ENCODE data around the gene AHSA1. TPM values are rescaled to one million over a fixed set of nuclear protein-coding genes. Genes with fewer than 3 reads are reported as not detected.

The AHSA1 gene
- total and polyA plus RNA-seq, 10 of the 15 experiments (the other 5 are each of a cell fraction or from before 2014, with no cell fraction given): 51.8 to 295 (median 201) TPM

- Histone ChIP-seq H3K4me2 (ENCODE audit: control insufficient read depth, insufficient read depth) (no peak overlapping the region), H2AFZ (ENCODE audit: control insufficient read depth, low read depth, low read length) (no peak overlapping the region), H3K79me2 (ENCODE audit: control insufficient read depth, insufficient read depth, low read length) (no peaks in the 10 kb centered on the region), H3K4me3 (no peak overlapping the region), H3K9ac (ENCODE audit: control insufficient read depth, insufficient read depth, low read length) (no peak overlapping the region), H4K20me1 (ENCODE audit: control insufficient read depth, insufficient read depth) (no peaks in the 10 kb centered on the region), H3K27ac (ENCODE audit: control insufficient read depth, insufficient read depth) (no peak overlapping the region), H3K4me1 (ENCODE audit: control insufficient read depth, insufficient read depth, low read length) (no peaks in the 10 kb centered on the region), H3K27me3 (replicated peaks in 1 of 2; ENCODE audit: control insufficient read depth in 2 of 2, insufficient read depth in 2 of 2, low read length in 1 of 2) (no peaks in the 10 kb centered on the region), H3K36me3 (ENCODE audit: control insufficient read depth in 2 of 2, insufficient read depth in 2 of 2, low read length in 1 of 2) (peaks cover 9 to 22% of the 10 kb centered on the region in 2 experiments; a peak in 3 of 4 replicates), H3K9me3 (replicated peaks; ENCODE audit: control insufficient read depth, insufficient read depth, low read length) (no peaks in the 10 kb centered on the region)
- TF ChIP-seq POLR2A (IDR thresholded peaks at IDR 0.05; ENCODE audit: low read depth, low read length) (0 out of 2 replicates have a peak, but pooled peaks have one; percentile 18), MXI1 (IDR thresholded peaks at IDR 0.05; ENCODE audit: low read depth, low read length) (no peak), IKZF2 (IDR thresholded peaks at IDR 0.05) (no peak), SP1 (IDR thresholded peaks at IDR 0.05; ENCODE audit: low read depth, low read length) (no peak), ZZZ3 (IDR thresholded peaks at IDR 0.05; ENCODE audit: control insufficient read depth, insufficient read length, low read depth) (no peak), SPI1 (IDR thresholded peaks at IDR 0.05; ENCODE audit: borderline replicate concordance, insufficient read depth, low read depth, low read length) (no peak), NFXL1 (IDR thresholded peaks at IDR 0.05; ENCODE audit: borderline replicate concordance) (no peak), RUNX3 (IDR thresholded peaks at IDR 0.05; ENCODE audit: low read length) (no peak)
- no TSS peak for BruUV-seq (replicated peaks)
- no peak for ATAC-seq
- no peak for FAIRE-seq
- no peak for DNase-seq (ENCODE audit: low read depth, low spot score)
- in situ Hi-C loops (cut with MboI) (no loop called here), intact Hi-C loops (cut with micrococcal nuclease; ENCODE audit: unreplicated experiment) (no loop called here)
- ChIA-PET CTCF (no interaction called here), SMC1A (ENCODE audit: uncharacterized antibody, unreplicated experiment) (no interaction called here), RAD21 (ENCODE audit: unreplicated experiment) (no interaction called here), POLR2A (no interaction called here)
- WGBS (ENCODE audit: insufficient coverage, insufficient replicate concordance, low lambda C conversion rate, missing lambda C conversion rate): 75% methylated on average over 5 of the region's 5 CpGs
Observed at GRCh38 chr14:77470224-77470870, 12.5 kb downstream of the AHSA1 start.

GRCh38 chr14:77473921-77474320 lies 16.0 kb downstream of the AHSA1 start:
- in situ Hi-C loops (cut with MboI): no loop called here
- Histone ChIP-seq H3K27ac (ENCODE audit: control insufficient read depth, insufficient read depth) (no peak overlapping the region), H3K36me3 (ENCODE audit: control insufficient read depth in 2 of 2, insufficient read depth in 2 of 2, low read length in 1 of 2) (peaks cover 5 to 8% of the 10 kb centered on the region in 2 experiments; a peak in 3 of 4 replicates), H3K79me2 (ENCODE audit: control insufficient read depth, insufficient read depth, low read length) (no peaks in the 10 kb centered on the region), H4K20me1 (ENCODE audit: control insufficient read depth, insufficient read depth) (no peaks in the 10 kb centered on the region), H3K9me3 (replicated peaks; ENCODE audit: control insufficient read depth, insufficient read depth, low read length) (no peaks in the 10 kb centered on the region), H3K27me3 (replicated peaks in 1 of 2; ENCODE audit: control insufficient read depth in 2 of 2, insufficient read depth in 2 of 2, low read length in 1 of 2) (no peaks in the 10 kb centered on the region; a peak in 1 of 4 replicates), H3K9ac (ENCODE audit: control insufficient read depth, insufficient read depth, low read length) (no peak overlapping the region), H3K4me1 (ENCODE audit: control insufficient read depth, insufficient read depth, low read length) (peaks cover 6% of the 10 kb centered on the region), H2AFZ (ENCODE audit: control insufficient read depth, low read depth, low read length) (no peak overlapping the region), H3K4me3 (no peak overlapping the region), H3K4me2 (ENCODE audit: control insufficient read depth, insufficient read depth) (no peak overlapping the region)
- DNase-seq (ENCODE audit: low read depth, low spot score) (no peak), ATAC-seq (no peak), FAIRE-seq (no peak)
- BruUV-seq (replicated peaks): no TSS peak
- ChIA-PET RAD21 (ENCODE audit: unreplicated experiment) (no interaction called here), SMC1A (ENCODE audit: uncharacterized antibody, unreplicated experiment) (interaction anchor here (0.6 kb wide), 1 partner anchor 104 kb away, joined by 3 read pairs; no protein-coding TSS in a partner anchor), POLR2A (interaction anchor here (0.5 kb wide), 1 partner anchor 653 kb away, joined by 9 read pairs; no protein-coding TSS in a partner anchor), CTCF (no interaction called here)
- WGBS (ENCODE audit: insufficient coverage, insufficient replicate concordance, low lambda C conversion rate, missing lambda C conversion rate): 22% methylated on average over 5 of the region's 5 CpGs
- TF ChIP-seq KLF5 (IDR thresholded peaks at IDR 0.05; ENCODE audit: partially characterized antibody) (no peak), CREB1 (IDR thresholded peaks at IDR 0.05; ENCODE audit: low read depth) (no peak), CHD2 (IDR thresholded peaks at IDR 0.05; ENCODE audit: borderline replicate concordance, low read depth, low read length) (no peak), NFIC (IDR thresholded peaks at IDR 0.05; ENCODE audit: low read depth, low read length) (no peak), NRF1 (conservative IDR thresholded peaks at IDR 0.05; ENCODE audit: low read depth, low read length) (no peak), TCF12 (IDR thresholded peaks at IDR 0.05; ENCODE audit: low read depth, low read length) (no peak), RB1 (IDR thresholded peaks at IDR 0.05; ENCODE audit: borderline replicate concordance) (no peak), NR2C1 (IDR thresholded peaks at IDR 0.05) (no peak), GATAD2B (conservative IDR thresholded peaks at IDR 0.05; ENCODE audit: low read depth) (no peak), STAT3 (IDR thresholded peaks at IDR 0.05; ENCODE audit: low read depth, low read length) (no peak), ZSCAN29 (IDR thresholded peaks at IDR 0.05) (no peak), ZNF622 (IDR thresholded peaks at IDR 0.05) (no peak), JUNB (IDR thresholded peaks at IDR 0.05) (no peak), MYB (IDR thresholded peaks at IDR 0.05; ENCODE audit: borderline replicate concordance, low read depth, low read length) (no peak)
- intact Hi-C loops (cut with micrococcal nuclease; ENCODE audit: unreplicated experiment): no loop called here

Data from GM12878 (cell line).